IPS-11a (cell line): ENCODE data around the gene KDM2A.

Experiments
- H3K4me3 ChIP-seq: one replicate; pipeline ENCODE4 v1.5.1; 2013; ENCODE audit warnings: low read depth, low read length, control low read depth

Gene KDM2A

DNA sequence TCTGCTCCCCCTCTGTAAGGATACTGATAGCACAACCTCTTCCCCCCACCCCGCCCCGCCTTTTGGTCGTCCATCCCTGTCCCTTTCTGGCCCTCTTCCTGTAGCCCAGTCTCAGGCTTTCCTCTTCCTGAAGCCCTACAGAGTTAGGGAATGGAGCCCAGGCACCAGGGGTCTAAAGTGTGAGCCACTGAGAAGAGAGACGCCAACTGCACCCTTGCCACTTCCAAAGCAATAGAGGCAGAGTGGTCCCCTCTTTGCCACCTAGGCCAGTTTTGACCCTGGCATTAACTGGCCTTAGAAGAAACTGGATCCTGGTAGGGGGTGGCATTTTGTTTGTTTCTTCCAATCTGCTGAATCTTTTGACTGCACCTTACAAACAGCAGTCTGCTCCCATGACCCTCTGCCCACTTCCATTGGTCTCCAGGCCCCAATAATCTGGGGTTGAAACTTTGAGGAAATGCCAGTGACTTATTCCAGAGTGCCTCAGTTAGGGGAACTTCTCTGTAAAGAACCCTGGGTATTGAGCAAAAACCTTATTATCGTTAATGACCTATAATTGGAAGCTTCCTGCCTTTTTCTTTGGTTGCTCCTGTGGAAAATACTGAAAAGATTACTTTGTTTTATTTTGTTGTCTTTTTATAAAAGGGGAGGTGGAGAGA is 137.5 kb downstream of the KDM2A start:
- no peak overlapping the region for H3K4me3 ChIP-seq

DNA sequence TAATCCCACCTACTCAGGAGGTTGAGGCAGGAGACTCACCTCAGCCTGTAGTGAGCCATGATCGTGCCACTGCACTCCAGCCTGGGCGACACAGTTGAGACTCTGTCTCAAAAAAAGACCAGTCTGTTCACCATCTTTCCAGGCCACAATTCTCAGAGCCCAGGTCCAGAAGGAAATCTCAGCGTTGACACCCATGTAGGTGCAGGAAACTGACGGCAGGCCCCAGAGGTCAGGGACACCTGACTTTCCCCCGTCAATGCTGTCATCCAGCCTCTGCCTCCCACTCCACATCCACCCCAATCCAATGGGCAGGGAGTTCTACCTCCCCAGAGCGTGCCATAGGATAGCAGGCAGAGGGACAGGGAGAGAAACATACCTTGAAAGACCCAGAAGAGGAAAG is 141.3 kb downstream of the KDM2A start:
- H3K4me3 ChIP-seq: no peak overlapping the region

DNA sequence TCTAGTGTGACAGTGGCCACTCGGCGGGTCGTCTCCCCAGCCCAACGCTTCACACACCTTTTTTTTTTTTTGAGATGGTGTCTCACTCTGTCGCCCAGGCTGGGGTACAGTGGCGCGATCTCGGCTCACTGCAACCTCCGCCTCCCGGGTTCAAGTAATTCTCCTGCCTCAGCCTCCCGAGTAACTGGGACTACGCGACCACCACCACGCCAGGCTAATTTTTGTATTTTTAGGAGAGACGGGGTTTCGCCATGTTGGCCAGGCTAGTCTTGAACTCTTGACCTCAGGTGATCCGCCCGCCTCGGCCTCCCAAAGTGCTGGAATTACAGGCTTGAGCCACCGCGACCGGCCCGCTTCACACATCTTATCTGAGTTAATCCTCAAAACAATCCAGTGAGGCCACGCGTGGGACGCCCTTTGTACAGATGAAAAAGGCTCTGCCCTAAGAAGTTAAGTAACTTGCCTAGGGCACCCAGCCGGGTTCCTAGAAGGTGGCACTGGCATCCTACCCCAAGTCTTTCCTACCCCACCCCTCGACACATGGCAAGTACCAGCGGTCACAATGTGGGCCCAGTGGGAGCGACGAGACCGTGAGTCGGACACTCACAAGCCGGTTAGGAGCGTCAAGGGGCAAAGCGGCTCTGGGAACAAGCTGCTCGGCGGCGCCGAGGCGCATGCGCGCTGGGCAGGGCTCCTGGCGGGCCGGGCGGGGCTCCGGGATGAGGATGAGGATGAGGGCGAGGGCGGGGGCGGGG is 142.0 kb downstream of the KDM2A start:
- peak overlapping the region; percentile 21 for H3K4me3 ChIP-seq

DNA sequence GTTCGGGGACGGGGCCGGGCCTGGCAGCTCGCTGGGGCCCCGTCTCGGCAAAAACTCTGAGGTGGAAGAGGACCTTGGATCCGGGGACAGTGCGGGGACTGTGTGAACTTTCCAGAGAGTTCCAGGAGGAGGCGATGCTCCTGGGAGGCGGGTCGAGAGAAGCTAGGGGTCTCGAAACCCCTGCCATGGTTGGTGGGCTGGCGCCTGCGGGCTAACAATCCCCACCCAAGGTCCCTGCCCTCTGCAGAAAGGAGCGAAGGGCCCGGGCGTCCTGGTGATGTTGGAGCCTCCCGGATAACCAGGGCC is 142.5 kb downstream of the KDM2A start:
- H3K4me3 ChIP-seq: no peak overlapping the region

DNA sequence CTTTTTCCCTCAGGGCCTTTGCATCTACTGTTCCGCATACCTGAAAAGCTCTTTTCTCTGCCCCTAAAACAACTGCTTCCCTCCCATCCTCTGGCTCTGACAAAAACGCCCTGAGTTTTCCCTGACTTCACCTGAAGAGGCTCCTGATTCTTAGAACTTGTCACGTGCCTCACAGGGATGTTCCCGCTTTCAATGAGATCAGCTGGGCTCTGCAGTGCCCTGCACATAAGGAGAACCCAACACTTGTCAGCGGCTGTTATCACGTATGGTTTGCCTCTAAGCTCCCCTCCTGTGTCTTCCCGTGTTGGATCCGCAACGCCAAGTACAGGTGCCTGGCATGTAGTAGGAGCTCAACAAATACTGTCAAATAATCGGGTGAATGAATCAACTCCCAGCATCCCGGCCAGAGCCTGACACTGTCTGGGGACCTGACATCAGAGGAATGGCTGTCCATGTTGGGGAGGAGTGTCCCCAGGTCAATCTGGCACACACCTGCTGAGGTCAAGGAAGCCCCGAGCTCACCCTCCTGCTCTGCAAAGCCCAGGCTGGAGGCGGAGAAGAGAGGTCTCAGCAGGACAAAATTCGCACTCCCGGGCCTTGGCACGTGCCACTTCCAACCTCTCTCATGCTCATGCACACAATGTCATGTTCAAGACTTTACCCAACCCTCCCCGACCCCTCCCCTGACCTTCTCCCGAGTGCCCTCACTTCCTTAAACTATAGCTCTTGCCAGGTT is 143.1 kb downstream of the KDM2A start:
- no peak overlapping the region for H3K4me3 ChIP-seq

DNA sequence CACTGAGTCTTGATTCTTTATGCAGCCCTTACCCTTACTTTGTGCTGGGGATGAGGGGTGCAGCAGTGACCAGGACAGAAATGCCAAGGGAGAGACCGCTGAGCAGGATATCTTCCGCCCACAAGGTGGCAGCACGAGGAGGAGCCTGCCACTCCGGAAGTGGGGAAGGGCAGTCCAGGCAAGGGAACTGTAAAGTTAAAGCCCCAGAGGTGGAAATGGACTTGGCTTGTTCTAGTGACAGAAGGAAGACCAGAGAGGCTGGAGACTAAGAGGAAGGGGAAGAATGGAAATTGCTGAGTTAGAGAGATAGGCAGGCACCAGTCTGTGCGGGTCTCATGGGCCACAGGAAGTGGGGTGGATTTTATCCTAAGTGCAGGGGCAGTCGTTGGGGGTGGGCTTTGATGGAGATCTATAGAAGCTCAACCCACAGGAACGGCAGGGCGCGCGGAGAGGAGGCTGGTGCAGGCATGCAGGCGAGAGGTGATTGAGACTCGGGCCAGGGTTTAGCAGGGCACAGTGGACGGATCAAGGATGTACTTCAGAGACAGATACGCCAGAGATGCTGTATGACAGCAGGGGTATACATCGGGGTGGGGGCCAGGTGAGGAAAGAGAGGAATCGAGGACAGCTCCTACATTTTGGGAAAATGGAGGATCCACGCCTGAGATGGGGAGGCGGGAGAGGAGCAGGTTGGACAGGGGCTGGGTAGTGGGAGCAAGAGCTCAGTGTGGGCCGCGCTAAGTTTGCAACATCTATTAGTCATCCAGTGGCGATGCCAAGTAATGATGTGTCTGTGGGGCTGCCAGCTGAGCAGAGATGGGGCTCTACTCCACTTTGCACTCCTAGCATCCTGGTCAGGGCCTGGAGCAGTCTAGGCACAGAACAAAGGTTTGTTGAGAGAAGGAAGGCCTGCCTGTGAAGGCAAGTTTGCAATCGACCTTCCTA is 143.9 kb downstream of the KDM2A start:
- H3K4me3 ChIP-seq: no peak overlapping the region

DNA sequence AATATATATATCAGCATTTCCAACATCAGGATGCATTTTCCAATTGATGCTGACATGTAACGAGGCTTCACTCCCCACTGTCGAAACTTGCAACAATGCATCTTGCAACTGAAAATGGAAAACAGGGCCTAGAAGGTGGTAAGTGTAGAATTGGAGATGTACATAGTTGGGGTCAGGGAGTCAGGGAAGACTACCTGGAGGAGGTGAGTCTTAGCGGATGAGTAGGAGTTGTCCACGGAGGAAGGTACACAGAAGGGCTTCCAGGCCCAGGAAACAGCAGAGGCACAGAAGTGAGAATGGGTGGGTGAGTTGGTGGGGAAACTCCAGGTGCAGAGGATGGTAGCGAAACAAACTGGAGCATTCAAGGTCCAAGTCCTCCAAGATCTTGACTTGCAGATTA is 145.2 kb downstream of the KDM2A start:
- H3K4me3 ChIP-seq: no peak overlapping the region

DNA sequence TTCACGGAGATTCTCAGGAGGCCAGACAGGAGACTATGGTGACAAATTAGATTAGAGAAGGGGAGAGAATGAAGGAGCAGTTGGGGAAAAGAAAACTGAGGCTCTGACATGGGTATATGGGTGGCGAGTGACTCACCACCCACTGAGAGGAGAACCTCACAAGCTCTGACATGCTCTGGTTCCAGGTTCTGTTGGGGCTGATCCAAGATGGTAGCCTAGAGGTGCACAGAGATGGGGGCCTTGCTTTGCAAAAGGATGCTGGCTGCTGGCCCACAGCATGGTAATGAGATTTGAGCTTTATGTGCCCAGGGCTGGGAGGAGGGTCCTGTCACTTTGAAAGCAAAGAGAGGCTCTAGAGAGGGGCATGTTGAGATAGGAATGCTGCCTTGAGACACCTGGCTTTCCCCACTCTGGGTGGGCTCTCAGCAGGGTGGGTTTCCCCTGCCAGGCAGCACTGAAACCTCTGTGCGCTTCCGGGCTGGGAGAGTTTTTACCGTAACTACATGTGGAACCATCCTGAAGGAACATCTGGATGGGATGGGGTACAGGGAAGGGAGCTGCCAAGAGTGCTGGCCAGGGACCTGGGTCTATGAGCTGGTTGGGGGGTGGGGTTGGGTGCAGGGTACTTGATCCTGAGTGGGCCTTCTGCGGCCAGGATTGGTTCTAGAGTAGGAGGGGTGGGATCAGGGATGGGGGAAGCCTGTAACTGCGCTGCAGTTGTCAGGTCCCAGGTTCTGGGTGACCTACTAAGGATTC is 146.0 kb downstream of the KDM2A start:
- no peak overlapping the region for H3K4me3 ChIP-seq

DNA sequence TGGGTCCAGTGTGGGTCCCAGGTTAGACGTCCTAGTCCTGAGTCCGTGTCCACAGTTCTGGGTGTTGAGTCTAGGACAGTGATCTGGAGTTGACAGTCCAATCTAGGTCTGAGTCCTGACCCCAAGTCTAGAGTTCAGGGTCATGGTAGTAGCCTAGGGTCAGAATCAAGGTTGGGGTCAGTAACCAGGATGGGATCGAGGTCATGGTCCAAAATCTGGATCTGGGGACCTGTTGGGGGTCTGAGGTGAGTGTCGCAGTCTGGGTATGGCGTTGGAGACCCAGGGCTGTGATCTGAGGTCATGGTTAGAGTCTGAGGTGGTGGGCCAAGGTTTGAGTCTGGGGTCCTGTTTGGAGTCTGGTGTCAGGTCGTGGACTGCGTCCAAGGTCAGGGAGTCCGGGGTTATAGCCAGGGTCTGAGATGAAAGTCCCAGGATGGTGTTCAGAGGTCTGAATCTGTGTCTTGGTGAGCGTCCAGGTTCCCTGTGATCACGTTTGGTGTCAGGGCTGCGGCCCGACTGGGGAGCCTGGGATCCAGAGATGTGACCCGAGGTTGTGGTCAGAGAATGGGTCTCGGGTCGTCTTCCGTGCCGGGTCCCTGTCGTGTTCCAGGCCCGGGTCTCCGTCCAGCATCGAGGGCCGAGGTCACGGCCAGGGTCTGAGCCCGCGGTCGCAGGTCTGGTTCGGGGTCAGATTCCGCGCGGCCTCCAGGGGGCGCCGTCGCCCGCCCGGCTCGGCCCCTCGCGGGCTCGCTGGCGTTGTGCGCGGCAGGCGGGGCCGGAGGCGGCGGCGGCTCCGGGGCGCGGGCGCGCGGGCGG is 146.8 kb downstream of the KDM2A start:
- peak overlapping the region; percentile 5 for H3K4me3 ChIP-seq

DNA sequence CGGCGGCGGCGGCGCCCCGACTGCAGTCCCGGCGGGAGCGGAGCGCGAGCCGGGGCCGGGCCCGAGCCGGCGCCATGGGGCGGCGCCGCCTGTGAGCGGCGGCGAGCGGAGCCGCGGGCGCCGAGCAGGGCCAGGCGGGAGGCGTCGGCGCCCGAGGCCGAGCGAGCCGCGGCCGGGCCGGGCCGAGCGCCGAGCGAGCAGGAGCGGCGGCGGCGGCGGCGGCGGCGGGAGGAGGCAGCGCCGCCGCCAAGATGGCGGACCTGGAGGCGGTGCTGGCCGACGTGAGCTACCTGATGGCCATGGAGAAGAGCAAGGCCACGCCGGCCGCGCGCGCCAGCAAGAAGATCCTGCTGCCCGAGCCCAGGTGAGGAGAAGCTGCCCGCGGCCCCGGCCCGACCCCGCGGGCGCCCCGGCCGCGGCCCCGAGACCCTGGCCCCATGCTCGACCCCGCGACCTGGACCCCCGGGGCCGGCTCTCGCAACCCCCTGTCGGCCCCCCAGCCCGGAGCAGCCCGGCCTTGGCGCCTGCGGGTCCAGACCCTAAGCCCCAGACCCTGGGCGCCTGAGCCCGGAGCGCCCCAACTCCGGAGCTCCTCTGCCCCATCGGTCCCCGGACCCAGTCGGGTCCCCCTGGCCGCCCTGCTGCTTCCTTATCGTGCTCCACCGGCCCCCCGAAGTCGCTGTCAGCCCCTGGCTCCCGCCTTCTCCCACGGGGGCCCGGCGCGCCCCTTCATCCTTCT is 147.6 kb downstream of the KDM2A start, which contains the start of gene GRK2:
TSS of gene GRK2 (plus strand) at position 25 of the 739 bp plus-strand sequence. CDS start at position 252, 227 bp downstream.
- peak within 1 kb of the TSS; percentile 58 for H3K4me3 ChIP-seq

DNA sequence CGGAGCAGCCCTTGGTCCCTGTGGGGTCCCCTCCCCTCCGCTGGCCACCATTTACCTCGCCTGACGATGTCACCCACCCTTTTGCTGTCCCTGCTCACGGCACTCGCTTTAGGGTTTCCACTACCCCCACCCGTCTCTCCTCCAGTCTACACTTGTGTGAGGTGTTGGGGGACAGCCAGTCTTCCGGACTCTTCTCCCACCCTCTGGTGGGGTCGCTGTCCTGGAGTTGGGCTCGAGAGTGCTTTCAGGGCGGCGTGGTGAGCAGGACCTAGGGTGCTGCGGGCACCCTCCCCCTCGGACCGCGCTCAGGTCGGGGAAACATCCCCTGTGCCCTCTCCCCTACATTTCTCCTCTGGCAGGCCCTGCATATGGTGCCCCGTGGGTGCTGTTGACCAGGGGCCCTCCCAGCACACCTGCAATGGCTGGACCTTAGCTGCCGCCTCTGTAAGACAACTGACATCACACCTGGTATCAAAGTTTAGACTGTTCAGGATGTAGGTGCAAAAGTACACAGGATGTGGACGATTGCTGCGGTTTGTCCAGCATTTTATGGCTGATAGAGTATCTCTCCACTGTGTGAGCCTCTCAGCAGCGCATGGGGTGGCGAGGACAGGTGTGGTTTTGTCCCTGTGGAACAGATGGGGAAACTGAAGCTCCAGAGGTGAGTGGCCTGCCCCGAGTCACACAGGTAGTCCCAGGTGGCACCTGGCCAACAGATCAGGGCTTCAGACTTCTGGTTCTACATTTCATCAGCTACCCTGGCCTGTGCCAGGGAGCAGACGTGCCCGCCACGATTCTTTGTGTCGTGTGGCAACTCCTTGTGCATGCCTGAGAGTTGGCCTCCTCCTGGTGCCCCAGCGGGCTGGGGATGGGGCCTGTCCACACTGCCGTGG is 148.4 kb downstream of the KDM2A start:
- peak overlapping the region; percentile 58 for H3K4me3 ChIP-seq

DNA sequence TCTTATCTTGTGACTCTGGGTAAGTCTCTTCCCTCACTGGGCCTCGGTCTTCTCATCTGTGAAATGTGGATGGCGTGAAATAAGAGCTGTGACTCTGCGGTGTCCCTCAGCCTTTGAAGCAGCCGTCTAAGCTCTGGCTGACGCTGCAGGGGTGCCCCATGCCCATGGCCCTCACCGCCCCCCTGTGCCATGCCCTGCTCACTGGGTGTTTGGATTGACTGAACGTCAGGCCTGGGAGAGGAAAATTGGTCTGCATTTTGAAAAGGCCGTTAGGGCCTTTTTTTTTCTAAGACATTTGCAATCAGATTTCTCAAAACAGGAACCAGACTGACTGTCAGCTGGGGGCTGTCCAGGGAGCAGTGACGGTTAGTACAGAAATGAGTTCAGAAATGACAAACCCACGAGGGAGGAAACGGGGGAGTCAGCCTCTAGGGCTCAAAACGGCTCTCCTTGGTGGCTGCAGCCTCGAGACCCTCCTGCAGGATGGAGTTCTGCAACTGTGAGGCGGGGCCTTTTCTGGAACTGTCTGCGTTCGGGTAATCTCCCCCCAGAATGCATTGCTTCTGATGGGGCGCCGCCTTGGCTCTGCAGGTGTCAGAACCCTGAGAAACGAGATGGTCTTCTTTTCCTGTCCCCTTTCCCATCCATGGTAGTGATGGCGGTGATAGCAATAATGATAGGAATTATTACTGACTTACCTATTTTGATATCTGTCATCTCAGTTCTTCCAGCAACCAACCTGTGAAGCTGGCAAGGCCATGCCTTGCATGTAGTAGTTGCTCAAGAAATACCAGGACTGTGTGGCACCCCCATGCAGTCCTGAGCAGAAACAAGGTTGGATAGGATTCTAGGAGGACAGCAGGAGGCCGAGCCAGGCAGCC is 149.3 kb downstream of the KDM2A start:
- H3K4me3 ChIP-seq: no peak overlapping the region

DNA sequence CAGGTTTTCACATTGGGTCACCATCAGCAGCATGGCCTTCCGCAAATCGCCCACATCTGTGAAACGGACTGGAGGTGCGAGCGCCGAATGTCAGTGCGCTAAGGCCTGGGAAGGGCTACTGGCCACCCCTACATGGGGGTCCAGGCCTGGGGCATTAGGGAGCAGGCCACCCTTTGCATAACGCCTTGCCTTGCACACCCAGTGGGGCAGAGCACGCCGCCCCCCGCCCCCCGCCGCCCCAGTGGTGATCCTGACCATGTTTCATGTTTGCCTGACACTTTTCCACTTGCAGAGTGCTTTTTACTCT is 149.9 kb downstream of the KDM2A start:
- no peak overlapping the region for H3K4me3 ChIP-seq

DNA sequence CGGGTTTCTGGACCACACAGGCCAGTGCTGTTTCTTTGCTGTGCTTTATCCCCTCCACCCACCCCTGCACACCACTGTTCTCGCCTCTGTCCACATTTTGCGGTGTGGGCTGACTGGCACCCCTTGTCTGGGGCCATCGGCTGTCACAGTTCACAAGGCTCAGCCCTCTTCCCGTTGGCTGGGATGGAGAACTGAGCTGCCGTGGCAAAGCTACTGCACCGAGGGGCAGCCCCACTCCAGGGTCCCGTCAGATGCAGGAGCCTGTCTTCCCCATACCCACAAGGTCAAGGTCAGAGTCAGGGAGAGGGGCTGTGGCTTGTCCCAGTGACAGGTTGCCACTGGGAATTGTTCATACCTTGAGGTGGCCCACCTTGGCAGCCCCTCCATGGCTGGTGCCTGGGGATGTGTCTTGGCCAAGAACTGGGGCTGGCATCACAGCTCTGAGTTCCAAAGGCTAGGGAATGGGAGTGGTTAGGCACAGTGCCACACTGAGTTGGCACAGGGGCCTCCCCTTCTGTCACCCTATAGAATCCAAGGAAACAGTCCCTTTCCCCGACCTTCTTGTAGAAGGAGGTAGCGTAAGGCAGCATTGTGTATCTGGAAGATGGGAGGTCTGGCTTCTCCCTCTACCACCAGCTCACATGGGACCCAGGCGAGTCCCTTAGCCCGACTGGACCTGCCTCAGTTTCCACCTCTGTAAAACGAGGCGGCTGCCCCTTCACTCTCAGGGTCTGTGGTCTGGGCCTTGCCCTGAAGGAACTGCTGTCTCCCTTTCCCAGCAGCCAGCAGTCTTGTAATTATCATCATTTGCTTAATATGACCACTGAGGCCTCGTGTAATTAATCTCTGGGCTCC is 150.6 kb downstream of the KDM2A start:
- no peak overlapping the region for H3K4me3 ChIP-seq

DNA sequence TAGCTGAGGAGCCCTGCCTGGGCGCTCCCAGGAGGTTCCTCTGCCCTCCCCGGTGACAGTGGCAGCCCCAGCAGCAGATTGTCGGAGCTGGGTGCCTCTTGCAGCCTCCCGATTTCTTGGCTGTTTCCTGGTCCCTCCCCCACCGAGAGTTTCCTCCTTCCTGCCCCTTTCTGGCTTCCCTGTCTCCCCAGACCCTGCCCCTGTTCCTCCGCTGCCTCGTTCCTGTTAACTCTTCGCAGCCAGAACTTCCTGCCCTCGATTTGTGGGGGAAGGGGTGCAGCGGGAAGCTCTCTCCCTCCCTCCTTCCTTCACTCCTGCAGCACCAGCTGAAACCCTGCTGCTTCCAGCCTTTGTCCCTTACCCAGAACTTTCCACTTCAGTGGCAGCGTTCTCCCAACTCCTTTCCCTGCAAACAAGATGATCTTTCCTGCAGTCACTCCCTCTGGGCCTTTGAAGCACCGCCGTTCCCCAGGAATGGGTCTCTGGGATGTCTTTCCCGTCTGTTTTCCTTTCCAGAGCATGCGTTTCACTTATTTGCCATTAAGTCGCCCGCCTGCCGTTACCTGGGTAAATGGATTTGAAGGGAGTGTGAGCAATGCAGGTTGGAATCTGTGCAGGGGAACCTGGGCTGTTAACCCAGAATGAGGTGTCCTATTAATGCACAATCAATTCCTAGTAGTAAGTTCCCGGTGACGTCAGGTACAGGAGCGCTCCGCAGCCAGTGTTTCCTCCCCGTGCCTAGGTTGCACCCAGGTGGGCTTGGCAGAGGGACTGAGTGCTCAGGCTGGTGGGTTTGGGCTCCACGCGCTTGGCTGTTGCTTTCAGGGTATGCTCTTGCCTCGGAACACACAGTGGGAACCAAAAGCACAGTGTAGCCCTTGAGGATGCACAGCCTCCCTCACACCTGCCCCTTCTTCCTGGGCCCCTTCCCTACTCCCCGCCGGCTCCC is 151.5 kb downstream of the KDM2A start:
- no peak overlapping the region for H3K4me3 ChIP-seq
